Parathyroid adenoma (tissue), 2 donors: Measurements from ENCODE around the gene RYR1.

Source experiments
- H2AFZ ChIP-seq: fragments of 300-600 bp; sonication (generic); one replicate; pipeline ENCODE4 v1.7.0; 2017; ENCODE audit warnings: antibody characterized with exemption, mild to moderate bottlenecking
- H3K27ac ChIP-seq: fragments of 300-600 bp; sonication (generic); one replicate; pipeline ENCODE4 v1.7.0; 2017
- H3K27me3 ChIP-seq: fragments of 300-600 bp; sonication (generic); one replicate; pipeline ENCODE4 v1.7.0; 2017; ENCODE audit warnings: low read length; ENCODE audit not compliant: control insufficient read depth, insufficient read depth
- H3K36me3 ChIP-seq: fragments of 300-600 bp; sonication (generic); one replicate; pipeline ENCODE4 v1.7.0; 2017; ENCODE audit warnings: low read length; ENCODE audit not compliant: control insufficient read depth, insufficient read depth
- H3K4me1 ChIP-seq: fragments of 300-600 bp; sonication (generic); one replicate; pipeline ENCODE4 v1.7.0; 2017; ENCODE audit warnings: control low read depth
- H3K4me2 ChIP-seq: fragments of 300-600 bp; sonication (generic); one replicate; pipeline ENCODE4 v1.7.0; 2017; ENCODE audit warnings: low read length
- H3K4me3 ChIP-seq: fragments of 300-600 bp; sonication (generic); one replicate; pipeline ENCODE4 v1.7.0; 2017; ENCODE audit warnings: low read depth, low read length
- H3K79me2 ChIP-seq: fragments of 300-600 bp; sonication (generic); one replicate; pipeline ENCODE4 v1.7.0; 2017; ENCODE audit warnings: control low read depth
- H3K9ac ChIP-seq: fragments of 300-600 bp; sonication (generic); one replicate; pipeline ENCODE4 v1.7.0; 2017; ENCODE audit warnings: mild to moderate bottlenecking
- H3K9me3 ChIP-seq: fragments of 300-600 bp; sonication (generic); one replicate; pipeline ENCODE4 v1.7.0; 2017; ENCODE audit warnings: low read length; ENCODE audit not compliant: control insufficient read depth
- CTCF ChIP-seq: fragments of 300-600 bp; sonication (generic); IDR thresholded peaks from one replicate; pipeline ENCODE4 v1.7.0; 2017; ENCODE audit warnings: antibody characterized with exemption, mild to moderate bottlenecking
- donor health status: primary hyperparathyroidism.

Gene RYR1

GRCh38 chr19:38433268-38433733 is at the start of gene RYR1:
Gene RYR1, plus strand, starts transcription at chr19:38433691. Its CDS starts 139 bp downstream, at chr19:38433830.
- Histone ChIP-seq H3K9me3 (no peaks in the 10 kb centered on the region), H3K4me1 (peaks cover 5% of the 10 kb centered on the region), H3K4me3 (peak within 1 kb of the TSS; percentile 45), H3K27me3 (no peaks in the 10 kb centered on the region), H3K36me3 (no peaks in the 10 kb centered on the region), H3K9ac (no peak within 1 kb of the TSS), H3K4me2 (peak within 1 kb of the TSS; percentile 81), H3K27ac (no peak within 1 kb of the TSS), H2AFZ (peak within 1 kb of the TSS; percentile 70), H3K79me2 (no peaks in the 10 kb centered on the region)
- no peak for TF ChIP-seq CTCF

GRCh38 chr19:38383743-38384142 is 49.7 kb upstream of the RYR1 start:
- no peak for TF ChIP-seq CTCF
- Histone ChIP-seq H3K9me3 (no peaks in the 10 kb centered on the region), H3K27me3 (no peaks in the 10 kb centered on the region), H3K4me3 (no peak overlapping the region), H3K36me3 (no peaks in the 10 kb centered on the region), H3K9ac (no peak overlapping the region), H3K4me2 (no peak overlapping the region), H3K79me2 (peaks cover 12% of the 10 kb centered on the region), H2AFZ (no peak overlapping the region), H3K4me1 (no peaks in the 10 kb centered on the region), H3K27ac (no peak overlapping the region)

- no peak overlapping the region for H3K9ac ChIP-seq
- H3K4me1 ChIP-seq = no peaks in the 10 kb centered on the region
- H3K4me3 ChIP-seq = no peak overlapping the region
- no peaks in the 10 kb centered on the region for H3K36me3 ChIP-seq
- no peak for TF ChIP-seq CTCF
- H2AFZ ChIP-seq = no peak overlapping the region
- H3K27ac ChIP-seq = no peak overlapping the region
- H3K9me3 ChIP-seq = no peaks in the 10 kb centered on the region
- no peaks in the 10 kb centered on the region for H3K27me3 ChIP-seq
- H3K79me2 ChIP-seq = peaks cover 5% of the 10 kb centered on the region
- H3K4me2 ChIP-seq = no peak overlapping the region
These were observed 49.1 kb upstream of the RYR1 start for GRCh38 chr19:38384209-38385027.

GRCh38 chr19:38385057-38385803 is 48.3 kb upstream of the RYR1 start:
- no peaks in the 10 kb centered on the region for H3K36me3 ChIP-seq
- no peak overlapping the region for H3K4me3 ChIP-seq

More at GRCh38 chr19:38385057-38385803, 48.3 kb upstream of the RYR1 start:
- H3K9me3 ChIP-seq = no peaks in the 10 kb centered on the region
- H2AFZ ChIP-seq = no peak overlapping the region
- H3K27ac ChIP-seq = no peak overlapping the region
- H3K79me2 ChIP-seq = peaks cover 3% of the 10 kb centered on the region
- H3K9ac ChIP-seq = no peak overlapping the region
- no peaks in the 10 kb centered on the region for H3K27me3 ChIP-seq
- no peak for TF ChIP-seq CTCF
- H3K4me1 ChIP-seq = no peaks in the 10 kb centered on the region
- no peak overlapping the region for H3K4me2 ChIP-seq
